Small intestine (tissue), 7 donors: Measurements from ENCODE around the gene PPP1R18. TPM values are rescaled to one million over a fixed set of nuclear protein-coding genes. Genes with fewer than 3 reads are reported as not detected.

Source experiments
- DNase-seq, 2 donors: peaks; one replicate each; pipeline versions ENCODE4 v3.0.0 to v3.0.0-alpha.2; 2013
- FAIRE-seq: peaks from 2 replicates; lab custom pipeline; 2012; peaks lifted over from hg19 to GRCh38; lab: Jason Lieb, UNC
- H3K27ac ChIP-seq, 3 donors: one replicate each; pipeline ENCODE4 v1.5.1; 2013; ENCODE audit warnings: low read length in 2 of 3, mild to moderate bottlenecking in 2 of 3, control low read depth in 1 of 3, inconsistent platforms in 1 of 3, low read depth in 1 of 3, moderate library complexity in 1 of 3
- H3K27me3 ChIP-seq, 3 donors: one replicate each; pipeline ENCODE4 v1.6.1; 2013; ENCODE audit warnings: low read length in 3 of 3, inconsistent platforms in 1 of 3; ENCODE audit not compliant: control insufficient read depth in 3 of 3, insufficient read depth in 3 of 3
- H3K36me3 ChIP-seq, 3 donors: one replicate each; pipeline ENCODE4 v1.6.1; 2013; ENCODE audit warnings: low read length in 3 of 3, inconsistent platforms in 1 of 3, low read depth in 1 of 3, mild to moderate bottlenecking in 1 of 3, moderate library complexity in 1 of 3; ENCODE audit not compliant: control insufficient read depth in 3 of 3, insufficient read depth in 2 of 3
- H3K4me1 ChIP-seq, 3 donors: one replicate each; pipeline ENCODE4 v1.6.1; 2013; ENCODE audit warnings: low read length in 2 of 3, inconsistent platforms in 1 of 3, low read depth in 1 of 3, mild to moderate bottlenecking in 1 of 3, moderate library complexity in 1 of 3; ENCODE audit not compliant: control insufficient read depth in 3 of 3, insufficient read depth in 2 of 3
- H3K4me3 ChIP-seq, 3 donors: one replicate each; pipeline ENCODE4 v1.5.1; 2013; ENCODE audit warnings: low read length in 3 of 3, control low read depth in 1 of 3, inconsistent platforms in 1 of 3, low read depth in 1 of 3, mild to moderate bottlenecking in 1 of 3, moderate library complexity in 1 of 3
- H3K9me3 ChIP-seq, 2 donors: one replicate each; pipeline ENCODE4 v1.6.1; 2013; ENCODE audit warnings: low read depth in 1 of 2, low read length in 1 of 2; ENCODE audit not compliant: control insufficient read depth in 2 of 2, insufficient read depth in 1 of 2
- WGBS, 3 donors: extraction: QIAGEN DNeasy Blood & Tissue Kit; methylation state at CpG; one replicate each; pipeline ENCODE4 v1.1.7; 2013; 5-methylcytosine and 5-hydroxymethylcytosine counted together
- polyA plus RNA-seq, 4 donors: library from polyadenylated mRNA; stranded (reverse) in 3 of 4; unstranded in 1 of 4; fragments of 200-250 nt in 3 of 4; fragments of 120-200 nt in 1 of 4; gene quantifications; one replicate each; pipeline versions ENCODE4 v1.2.1 to v1.2.3, GENCODE V29; 2013
- donor health status: healthy with polysubstance abuse.
- donor health status: control.
- donor health status: control.
- donor health status: Bipolar disorder and iron deficiency.
- donor health status: healthy.

The PPP1R18 gene
- polyA plus RNA-seq, 4 donors = 10.1 to 22.7 (median 17.9) TPM

GRCh38 chr6:30651143-30651542 lies 35.3 kb downstream of the PPP1R18 start:
- WGBS, 3 donors = 88 to 94% (median 92%) methylated on average over 11 to 12 of the region's 12 CpGs
- Histone ChIP-seq H3K27me3 (no peaks in the 10 kb centered on the region), H3K36me3 (peaks cover 15 to 66% (median 16%) of the 10 kb centered on the region in 3 donors), H3K9me3 (no peaks in the 10 kb centered on the region), H3K27ac (no peak overlapping the region), H3K4me1 (peaks cover 0 to 6% (median 0%) of the 10 kb centered on the region in 3 donors), H3K4me3 (no peak overlapping the region)
- FAIRE-seq = no peak
- no peak for DNase-seq

GRCh38 chr6:30647242-30648116 lies 39.0 kb downstream of the PPP1R18 start:
- FAIRE-seq (no peak), DNase-seq (peak; percentile 72 to 89)
- Histone ChIP-seq H3K9me3 (no peaks in the 10 kb centered on the region), H3K27ac (peak overlapping the region; percentile 93 to 99 (median 97)), H3K27me3 (no peaks in the 10 kb centered on the region), H3K4me1 (peaks cover 0 to 24% (median 2%) of the 10 kb centered on the region in 3 donors), H3K4me3 (peak overlapping the region; percentile 63 to 92 (median 71)), H3K36me3 (peaks cover under 1 to 55% (median 8%) of the 10 kb centered on the region in 3 donors)
- 0% methylated on average over 55 to 78 of the region's 78 CpGs for WGBS, 3 donors

GRCh38 chr6:30646450-30647241 lies 39.8 kb downstream of the PPP1R18 start, which contains the start of gene C6orf136:
Gene C6orf136 (plus strand): TSS chr6:30647133. CDS start chr6:30647232, 99 bp downstream.
- Histone ChIP-seq H3K9me3 (no peaks in the 10 kb centered on the region), H3K36me3 (peaks cover 3 to 57% (median 8%) of the 10 kb centered on the region in 3 donors), H3K27me3 (no peaks in the 10 kb centered on the region), H3K4me3 (peak within 1 kb of the TSS; percentile 63 to 92 (median 71)), H3K4me1 (peaks cover 0 to 24% (median 2%) of the 10 kb centered on the region in 3 donors), H3K27ac (peak within 1 kb of the TSS; percentile 93 to 99 (median 97))
- WGBS, 3 donors = 8 to 11% (median 9%) methylated on average over 30 to 37 of the region's 37 CpGs
- FAIRE-seq = no peak
- DNase-seq = peak; percentile 94

GRCh38 chr6:30645989-30646388 lies 40.5 kb downstream of the PPP1R18 start:
- 59 to 81% (median 71%) methylated on average over 1 of the region's 1 CpG for WGBS, 3 donors
- DNase-seq (no peak), FAIRE-seq (no peak)
- H3K4me1 ChIP-seq = peaks cover 0 to 24% (median 2%) of the 10 kb centered on the region in 3 donors
- no peaks in the 10 kb centered on the region for H3K9me3 ChIP-seq
- H3K27ac ChIP-seq = no peak overlapping the region
- peaks cover 4 to 57% (median 6%) of the 10 kb centered on the region in 3 donors for H3K36me3 ChIP-seq
- no peaks in the 10 kb centered on the region for H3K27me3 ChIP-seq
- H3K4me3 ChIP-seq = peak overlapping the region in 1 of 3 donors; percentile 71

- Histone ChIP-seq H3K36me3 (peaks cover 4 to 57% (median 6%) of the 10 kb centered on the region in 3 donors), H3K9me3 (no peaks in the 10 kb centered on the region), H3K4me3 (no peak overlapping the region), H3K27ac (peak overlapping the region in 1 of 3 donors; percentile 4), H3K4me1 (peaks cover 0 to 24% (median 2%) of the 10 kb centered on the region in 3 donors), H3K27me3 (no peaks in the 10 kb centered on the region)
- 26 to 67% (median 30%) methylated on average over 5 of the region's 5 CpGs for WGBS, 3 donors
- DNase-seq = peak; percentile 29 to 67
- no peak for FAIRE-seq
Measured at GRCh38 chr6:30644769-30645168, 41.7 kb downstream of the PPP1R18 start.

- WGBS, 3 donors = 65 to 83% (median 77%) methylated on average over 2 of the region's 2 CpGs
- DNase-seq = peak in 1 of 2 donors; percentile 38
- FAIRE-seq = no peak
- Histone ChIP-seq H3K4me1 (peaks cover 0 to 24% (median 2%) of the 10 kb centered on the region in 3 donors), H3K27ac (no peak overlapping the region), H3K27me3 (no peaks in the 10 kb centered on the region), H3K9me3 (no peaks in the 10 kb centered on the region), H3K4me3 (no peak overlapping the region), H3K36me3 (peaks cover 4 to 59% (median 6%) of the 10 kb centered on the region in 3 donors)
Measured at GRCh38 chr6:30643656-30644055, 42.8 kb downstream of the PPP1R18 start.

- Histone ChIP-seq H3K4me3 (no peak overlapping the region), H3K9me3 (no peaks in the 10 kb centered on the region), H3K36me3 (peaks cover 4 to 76% (median 8%) of the 10 kb centered on the region in 3 donors), H3K4me1 (peaks cover 0 to 16% (median 2%) of the 10 kb centered on the region in 3 donors), H3K27me3 (no peaks in the 10 kb centered on the region), H3K27ac (no peak overlapping the region)
- WGBS, 3 donors = 64 to 94% (median 82%) methylated on average over 1 of the region's 1 CpG
- DNase-seq (no peak), FAIRE-seq (no peak)
Measured at GRCh38 chr6:30641048-30641447, 45.4 kb downstream of the PPP1R18 start.

- Histone ChIP-seq H3K27ac (no peak overlapping the region), H3K4me3 (no peak overlapping the region), H3K9me3 (no peaks in the 10 kb centered on the region), H3K27me3 (no peaks in the 10 kb centered on the region), H3K36me3 (peaks cover 4 to 73% (median 6%) of the 10 kb centered on the region in 3 donors), H3K4me1 (peaks cover 0 to 12% (median 0%) of the 10 kb centered on the region in 3 donors)
- no peak for FAIRE-seq
- DNase-seq = no peak
- WGBS, 3 donors = 70 to 76% (median 76%) methylated on average over 10 of the region's 10 CpGs
Measured at GRCh38 chr6:30640481-30640880, 46.0 kb downstream of the PPP1R18 start.
